ENCODE measurements around the gene DES.

Gene DES

DNA sequence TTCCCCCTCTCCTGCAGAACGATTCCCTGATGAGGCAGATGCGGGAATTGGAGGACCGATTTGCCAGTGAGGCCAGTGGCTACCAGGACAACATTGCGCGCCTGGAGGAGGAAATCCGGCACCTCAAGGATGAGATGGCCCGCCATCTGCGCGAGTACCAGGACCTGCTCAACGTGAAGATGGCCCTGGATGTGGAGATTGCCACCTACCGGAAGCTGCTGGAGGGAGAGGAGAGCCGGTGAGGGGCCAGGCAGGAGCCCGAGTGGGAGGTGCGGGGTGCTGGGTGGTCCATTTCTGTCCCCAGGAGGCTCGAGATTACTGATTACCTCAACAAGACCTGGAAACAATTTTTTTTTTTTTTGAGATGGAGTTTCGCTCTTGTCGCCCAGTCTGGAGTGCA lies 3.1 kb downstream of the DES start:
- DNase-seq (ENCODE audit: low read depth), result no peak

DNA sequence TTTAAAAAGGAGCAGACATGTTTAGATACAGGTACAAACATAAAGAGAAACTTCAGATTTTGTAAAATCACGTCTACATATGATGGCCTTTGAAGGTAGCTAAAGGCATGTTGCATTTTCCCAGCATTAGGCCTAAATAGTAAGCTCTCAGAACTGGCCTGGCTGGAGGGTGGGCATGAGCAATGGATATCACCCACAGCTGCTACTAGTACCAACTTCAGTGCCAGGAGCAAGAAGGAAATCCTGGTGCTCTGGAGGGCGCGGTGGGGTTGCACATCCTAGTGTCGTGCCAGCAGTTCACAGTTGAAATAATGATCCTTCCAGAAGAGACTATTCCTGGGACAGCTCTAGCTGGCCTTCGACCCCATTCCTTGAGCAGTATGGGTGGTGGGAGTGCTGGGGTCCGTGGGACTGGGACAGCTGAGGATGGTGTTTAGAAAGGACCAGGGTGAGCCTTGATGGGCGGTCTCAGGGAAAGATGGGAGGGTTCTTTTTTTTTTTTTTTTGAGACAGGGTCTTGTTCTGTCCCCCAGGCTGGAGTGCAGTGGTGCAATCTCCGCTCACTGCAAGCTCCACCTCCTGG lies 4.9 kb downstream of the DES start:
- DNase-seq (ENCODE audit: low read depth), result no peak

DNA sequence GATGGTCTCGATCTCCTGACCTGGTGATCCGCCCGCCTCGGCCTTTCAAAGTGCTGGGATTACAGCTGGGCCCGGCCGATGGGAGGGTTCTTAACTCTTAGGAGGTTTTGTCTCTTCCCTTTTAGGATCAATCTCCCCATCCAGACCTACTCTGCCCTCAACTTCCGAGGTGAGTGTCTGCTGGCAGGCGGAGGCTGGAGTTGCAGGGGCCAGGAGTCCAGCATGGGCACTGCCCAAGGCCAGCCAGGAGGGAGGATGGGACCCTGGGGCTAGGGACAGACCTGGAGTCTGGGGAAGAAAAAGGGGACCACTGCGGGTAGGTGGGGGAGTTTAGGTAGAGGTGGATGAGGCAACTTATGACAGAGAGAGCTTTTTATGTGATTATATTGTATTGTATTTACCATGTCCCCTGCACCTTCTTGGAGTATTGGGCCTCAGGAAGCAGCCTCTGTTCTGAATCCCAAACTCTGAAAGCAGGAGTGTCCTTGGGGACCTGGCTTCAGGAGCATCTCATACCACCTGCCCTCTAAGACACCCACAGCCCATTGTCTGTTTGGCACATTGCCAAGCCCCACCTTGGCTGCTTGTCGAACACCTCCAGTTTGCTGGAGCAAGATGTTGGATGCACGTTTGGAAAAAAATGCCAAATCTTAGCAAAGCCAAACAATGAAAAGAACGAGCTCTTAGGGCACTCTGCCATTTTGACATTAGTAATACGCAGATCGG lies 5.6 kb downstream of the DES start:
- DNase-seq (ENCODE audit: low read depth), result no peak

DNA sequence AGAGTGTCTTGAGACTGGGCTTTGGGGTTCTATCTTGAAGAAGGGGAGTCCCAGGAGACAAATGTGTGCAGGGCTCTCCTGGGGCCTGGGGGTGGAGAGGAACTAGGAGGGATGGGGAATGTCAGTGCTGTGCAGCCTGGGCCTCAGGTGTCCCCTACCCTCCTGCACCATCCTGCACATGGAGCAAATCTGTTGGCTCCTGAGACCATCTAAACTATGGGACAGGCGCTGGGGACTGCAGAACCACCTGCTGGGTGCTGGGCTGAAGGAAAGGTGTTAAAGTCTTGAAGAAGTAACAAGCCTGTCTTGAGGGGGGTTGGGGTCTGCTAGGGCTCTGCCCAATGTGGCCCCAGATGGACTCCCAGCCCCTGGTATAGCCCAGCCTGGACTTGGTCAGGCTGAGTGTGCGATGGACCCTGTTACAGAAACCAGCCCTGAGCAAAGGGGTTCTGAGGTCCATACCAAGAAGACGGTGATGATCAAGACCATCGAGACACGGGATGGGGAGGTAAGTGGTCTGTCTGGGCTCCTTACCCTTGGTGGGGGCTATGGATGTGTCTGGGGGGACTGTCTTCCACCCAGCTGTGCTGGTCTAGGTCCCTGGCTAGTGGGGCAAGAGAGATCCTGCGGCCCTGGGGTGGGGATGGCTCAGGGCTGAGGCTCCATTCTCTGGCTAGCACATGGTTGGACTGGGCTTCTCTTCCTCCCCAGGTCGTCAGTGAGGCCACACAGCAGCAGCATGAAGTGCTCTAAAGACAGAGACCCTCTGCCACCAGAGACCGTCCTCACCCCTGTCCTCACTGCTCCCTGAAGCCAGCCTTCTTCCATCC lies 7.3 kb downstream of the DES start:
- no peak for DNase-seq (ENCODE audit: low read depth)

DNA sequence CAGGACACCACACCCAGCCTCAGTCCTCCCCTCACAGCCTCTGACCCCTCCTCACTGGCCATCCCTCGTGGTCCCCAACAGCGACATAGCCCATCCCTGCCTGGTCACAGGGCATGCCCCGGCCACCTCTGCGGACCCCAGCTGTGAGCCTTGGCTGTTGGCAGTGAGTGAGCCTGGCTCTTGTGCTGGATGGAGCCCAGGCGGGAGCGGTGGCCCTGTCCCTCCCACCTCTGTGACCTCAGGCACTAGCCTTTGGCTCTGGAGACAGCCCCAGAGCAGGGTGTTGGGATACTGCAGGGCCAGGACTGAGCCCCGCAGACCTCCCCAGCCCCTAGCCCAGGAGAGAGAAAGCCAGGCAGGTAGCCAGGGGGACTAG lies 7.9 kb downstream of the DES start:
- DNase-seq (ENCODE audit: low read depth), result no peak

DNA sequence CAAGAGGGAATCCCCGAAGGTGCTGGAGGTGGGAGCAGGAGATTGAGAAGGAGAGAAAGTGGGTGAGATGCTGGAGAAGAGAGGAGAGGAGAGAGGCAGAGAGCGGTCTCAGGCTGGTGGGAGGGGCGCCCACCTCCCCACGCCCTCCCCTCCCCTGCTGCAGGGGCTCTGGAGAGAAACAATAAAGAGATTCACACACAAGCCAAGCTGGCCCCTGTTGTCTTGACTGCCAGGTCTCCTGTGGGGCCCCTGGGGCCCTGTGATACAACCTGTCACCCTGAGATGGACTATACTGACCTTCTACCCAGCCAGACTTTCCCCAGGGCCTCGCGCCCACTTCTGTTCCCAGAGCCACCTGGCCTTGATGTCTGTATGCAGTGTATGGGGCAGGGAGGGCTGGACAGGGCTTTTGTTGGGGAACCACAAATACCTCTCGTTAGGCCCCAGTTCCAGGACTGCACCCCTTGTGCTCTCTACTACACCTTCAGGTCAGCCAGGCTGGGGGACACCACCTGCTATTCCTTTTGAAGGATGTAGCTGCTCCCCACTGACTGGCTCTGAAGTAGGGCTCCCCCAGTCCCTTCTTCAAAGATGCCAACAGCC lies 8.5 kb downstream of the DES start:
- DNase-seq (ENCODE audit: low read depth), result no peak

DNA sequence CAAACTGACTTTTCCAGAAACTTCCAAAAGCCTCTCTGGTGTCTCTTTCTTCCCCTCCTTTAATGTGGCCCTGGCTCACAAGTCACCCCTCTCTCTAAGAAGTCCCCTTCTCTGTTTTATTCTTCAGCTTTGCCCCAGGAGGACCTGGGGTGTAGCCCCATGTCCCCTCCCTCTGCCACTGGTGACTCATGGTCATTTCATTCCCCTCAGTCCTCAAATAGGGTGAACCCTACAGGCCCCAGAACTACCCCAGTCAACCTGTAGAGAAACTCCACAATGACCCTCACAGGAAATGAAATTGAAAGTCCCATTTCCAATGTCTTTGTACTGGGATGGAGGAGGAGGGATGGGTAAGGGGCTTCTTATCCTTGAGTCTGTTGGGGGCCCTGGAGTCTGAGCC lies 10.3 kb downstream of the DES start:
- no peak for DNase-seq (ENCODE audit: low read depth)

DNA sequence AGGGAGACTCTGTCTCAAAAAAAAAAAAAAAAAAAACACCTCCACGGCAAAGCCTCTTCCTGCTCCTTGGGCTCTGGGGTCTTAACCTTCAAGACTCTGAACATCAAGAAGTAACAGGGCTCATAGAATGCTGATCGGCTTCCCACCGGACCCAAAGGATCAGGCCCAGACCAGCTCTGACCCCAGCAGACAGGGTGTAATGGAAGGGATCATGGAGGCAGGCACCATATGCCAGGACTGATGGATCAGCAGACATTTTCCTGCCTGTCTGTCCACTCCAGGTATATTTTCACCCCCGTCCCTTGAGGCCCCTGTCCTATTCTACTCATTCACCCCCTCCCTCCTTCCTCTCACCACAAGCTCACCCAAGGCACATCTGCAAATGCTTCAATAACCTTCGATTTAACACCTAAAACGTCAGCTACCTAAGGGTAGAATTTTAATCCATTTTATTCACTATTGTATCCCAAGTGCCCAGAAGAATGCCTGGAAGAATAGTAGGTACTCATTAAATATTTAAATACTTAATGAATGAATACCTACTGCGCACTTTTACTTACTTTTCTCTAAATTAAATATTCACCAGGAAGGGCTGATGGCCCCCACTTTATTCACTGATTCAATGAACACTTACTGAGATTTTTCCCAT lies 11.9 kb downstream of the DES start:
- DNase-seq (ENCODE audit: low read depth), result no peak

DNA sequence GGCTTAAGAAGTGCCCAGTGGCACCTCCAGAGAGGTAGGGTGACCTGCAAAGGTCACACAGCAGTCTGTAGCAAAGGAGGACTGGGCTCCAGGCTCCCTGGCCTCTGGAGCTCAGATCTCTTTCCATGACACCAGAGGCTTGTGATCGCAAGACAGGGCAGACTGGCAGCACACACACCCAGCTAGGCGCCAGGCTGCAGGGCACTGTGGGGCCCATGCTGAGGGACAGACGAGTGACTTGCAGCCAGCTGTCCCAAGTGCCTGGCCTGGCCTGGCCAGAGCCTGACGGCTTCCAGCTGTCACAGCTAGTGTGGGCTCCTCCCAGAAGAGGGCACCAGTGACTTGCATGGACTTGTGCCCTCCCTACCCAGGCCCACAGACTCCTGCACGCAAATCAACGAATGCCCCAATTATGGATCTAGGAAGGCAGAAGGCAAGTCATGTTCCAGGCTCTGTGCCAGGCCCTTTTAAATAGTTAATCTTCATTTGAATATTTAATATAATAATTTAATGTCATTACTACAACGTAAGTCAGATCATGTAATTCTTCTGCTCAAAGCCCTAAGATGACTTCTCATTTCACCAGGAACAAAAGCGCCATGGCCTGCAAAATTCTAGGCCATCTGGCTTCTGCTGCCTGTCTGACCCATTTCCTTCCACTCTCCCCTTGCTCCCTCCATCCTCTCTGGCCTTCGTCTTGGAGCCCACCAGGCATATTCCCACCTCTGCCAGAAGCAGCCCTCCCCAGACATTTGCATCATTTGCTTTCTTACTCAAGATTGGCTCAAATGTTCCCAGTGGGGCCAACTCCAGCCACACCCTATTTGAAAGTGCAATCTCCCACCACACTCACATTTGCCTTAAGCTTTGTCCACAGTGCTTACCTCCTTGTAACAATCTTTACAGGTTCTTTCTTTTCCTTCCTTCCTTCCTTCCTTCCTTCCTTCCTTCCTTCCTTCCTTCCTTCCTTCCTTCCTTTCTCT lies 12.7 kb downstream of the DES start:
- no peak for DNase-seq (ENCODE audit: low read depth)

DNA sequence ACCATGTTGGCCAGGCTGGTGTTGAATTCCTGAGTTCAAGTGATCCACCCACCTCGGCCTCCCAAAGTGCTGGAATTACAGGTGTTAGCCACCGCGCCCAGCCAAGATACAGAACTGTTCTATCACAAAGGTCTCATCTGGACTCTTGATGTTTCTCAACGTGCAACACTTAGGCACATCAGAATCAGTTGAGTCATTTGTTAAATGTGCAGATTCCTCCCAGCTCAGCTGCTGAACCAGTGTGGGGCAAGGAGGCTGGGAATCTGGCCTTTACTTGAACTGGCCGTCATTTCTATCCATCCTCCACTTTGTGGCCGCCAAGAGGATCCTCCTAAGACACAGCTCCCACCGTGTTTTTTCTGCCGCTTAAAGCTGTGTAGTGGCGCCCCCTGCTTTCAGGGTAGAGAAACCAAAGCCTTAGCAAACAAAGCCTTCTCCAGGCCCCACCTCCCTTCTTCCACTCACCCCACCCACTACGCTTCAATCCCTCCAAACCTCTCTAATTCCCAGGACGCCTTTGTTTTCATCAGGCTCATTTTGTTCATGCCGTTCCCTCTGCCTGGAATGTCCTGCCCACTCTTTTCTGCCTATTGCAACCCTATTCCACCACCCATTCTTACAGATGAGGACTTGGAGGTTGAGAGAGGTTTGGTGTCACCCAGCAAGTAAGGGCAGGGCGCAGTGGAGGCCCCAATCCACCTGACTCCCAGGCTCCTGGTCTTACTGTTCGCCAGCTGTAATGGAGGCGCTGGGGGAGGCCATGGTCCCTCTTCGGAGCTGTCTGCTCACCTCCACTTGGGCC lies 15.7 kb downstream of the DES start:
- no peak for DNase-seq (ENCODE audit: low read depth)

DNA sequence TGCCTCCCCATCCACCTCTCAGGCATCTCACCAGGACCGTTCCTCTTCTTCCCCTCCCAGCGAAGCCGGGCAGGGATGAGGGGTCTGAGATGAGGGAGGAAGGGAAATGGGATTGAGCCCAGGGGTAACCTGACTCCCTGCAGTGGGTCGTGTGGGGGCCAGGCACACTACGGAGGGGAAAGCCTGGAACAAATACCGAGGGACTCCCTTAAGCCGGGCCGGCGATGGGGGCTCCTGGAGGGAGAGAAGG lies 16.2 kb downstream of the DES start:
- DNase-seq (ENCODE audit: low read depth), result no peak

DNA sequence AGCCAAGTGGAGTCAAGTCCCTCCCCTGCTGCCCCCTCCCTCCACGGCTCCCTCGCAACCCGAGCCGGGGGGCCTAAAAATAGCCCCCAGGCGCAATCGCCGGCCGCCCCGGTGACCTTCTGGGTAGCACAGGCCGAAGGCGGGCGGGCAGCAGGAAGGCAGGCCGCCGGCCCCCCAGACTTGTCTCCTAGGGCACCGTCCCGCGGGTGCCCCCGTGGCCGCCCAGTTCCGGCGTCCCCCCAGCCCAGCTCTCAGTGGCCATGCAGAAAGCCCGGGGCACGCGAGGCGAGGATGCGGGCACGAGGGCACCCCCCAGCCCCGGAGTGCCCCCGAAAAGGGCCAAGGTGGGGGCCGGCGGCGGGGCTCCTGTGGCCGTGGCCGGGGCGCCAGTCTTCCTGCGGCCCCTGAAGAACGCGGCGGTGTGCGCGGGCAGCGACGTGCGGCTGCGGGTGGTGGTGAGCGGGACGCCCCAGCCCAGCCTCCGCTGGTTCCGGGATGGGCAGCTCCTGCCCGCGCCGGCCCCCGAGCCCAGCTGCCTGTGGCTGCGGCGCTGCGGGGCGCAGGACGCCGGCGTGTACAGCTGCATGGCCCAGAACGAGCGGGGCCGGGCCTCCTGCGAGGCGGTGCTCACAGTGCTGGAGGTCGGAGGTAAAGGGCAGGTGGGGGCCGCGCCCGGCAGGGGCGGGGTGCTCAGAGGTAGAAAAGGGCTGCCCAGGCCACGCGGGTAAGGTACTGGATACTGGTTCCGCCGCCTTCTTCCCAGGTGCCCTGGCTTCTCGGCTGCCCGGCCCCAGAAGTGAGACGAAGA lies 16.7 kb downstream of the DES start, which contains the start of gene SPEG:
Gene SPEG, plus strand, starts transcription at position 126 of the 808 bp plus-strand sequence. Its CDS starts 135 bp downstream, at position 261.
- DNase-seq (ENCODE audit: low read depth), result no peak

DNA sequence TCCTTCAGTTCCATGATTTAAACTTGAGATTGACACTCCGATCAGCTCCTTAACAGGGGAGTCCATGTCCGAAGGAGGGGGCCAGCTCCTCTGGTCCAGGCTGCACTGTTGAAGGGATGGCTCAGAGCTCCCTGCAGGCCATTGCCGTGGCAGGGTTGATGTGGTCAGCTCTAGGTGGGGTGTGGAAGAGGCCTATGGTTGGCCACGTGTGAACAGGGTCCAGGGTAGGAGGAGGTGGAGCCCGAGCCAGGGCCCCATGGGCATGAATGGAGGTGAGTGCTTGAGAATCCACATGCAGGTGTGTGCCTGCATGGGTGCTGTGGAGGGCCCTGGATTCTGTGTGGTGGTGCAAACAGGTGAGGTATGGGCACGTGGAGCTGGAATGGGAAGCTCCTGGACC lies 17.5 kb downstream of the DES start:
- no peak for DNase-seq (ENCODE audit: low read depth)

DNA sequence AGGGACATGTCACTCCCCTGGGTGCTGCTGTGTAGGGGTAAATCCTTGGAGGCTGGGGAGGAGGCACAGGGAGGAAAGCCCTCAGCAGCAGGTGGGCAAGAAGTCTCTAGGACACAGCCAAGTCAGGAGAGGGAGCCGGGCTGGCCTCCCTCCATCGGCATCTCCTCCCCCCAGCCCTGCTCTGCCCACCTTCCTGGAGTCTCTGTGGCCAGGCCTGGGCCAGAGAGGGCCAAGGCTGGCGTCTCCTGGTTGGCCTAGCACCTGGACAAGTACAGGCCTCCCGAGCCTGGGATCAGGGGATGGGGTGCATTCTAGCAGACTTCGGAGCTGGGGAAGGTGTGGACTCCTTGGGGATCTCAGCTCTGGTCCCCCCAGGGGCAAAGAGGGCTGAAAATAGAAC lies 18.3 kb downstream of the DES start:
- no peak for DNase-seq (ENCODE audit: low read depth)

DNA sequence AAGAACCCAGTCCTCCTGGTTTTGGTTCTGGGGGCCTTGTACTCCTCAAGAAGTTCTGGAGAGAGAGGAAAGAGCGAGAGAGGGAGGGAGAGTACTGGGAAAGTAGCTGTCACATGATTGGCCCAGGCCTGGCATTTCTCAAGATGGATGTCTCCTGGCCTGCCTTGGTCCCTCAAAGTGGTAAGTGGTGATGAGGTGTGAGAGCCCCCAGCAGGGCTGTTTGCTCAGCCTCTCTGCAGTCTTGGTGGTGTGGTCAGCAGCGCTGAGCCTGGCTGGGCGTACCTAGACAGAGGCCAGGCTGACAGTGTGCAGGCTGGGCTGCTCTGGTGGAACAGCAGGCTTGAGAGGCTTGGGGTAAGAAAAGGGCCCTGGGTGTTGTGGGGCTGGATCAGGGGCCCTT lies 19.0 kb downstream of the DES start:
- DNase-seq (ENCODE audit: low read depth), result no peak

DNA sequence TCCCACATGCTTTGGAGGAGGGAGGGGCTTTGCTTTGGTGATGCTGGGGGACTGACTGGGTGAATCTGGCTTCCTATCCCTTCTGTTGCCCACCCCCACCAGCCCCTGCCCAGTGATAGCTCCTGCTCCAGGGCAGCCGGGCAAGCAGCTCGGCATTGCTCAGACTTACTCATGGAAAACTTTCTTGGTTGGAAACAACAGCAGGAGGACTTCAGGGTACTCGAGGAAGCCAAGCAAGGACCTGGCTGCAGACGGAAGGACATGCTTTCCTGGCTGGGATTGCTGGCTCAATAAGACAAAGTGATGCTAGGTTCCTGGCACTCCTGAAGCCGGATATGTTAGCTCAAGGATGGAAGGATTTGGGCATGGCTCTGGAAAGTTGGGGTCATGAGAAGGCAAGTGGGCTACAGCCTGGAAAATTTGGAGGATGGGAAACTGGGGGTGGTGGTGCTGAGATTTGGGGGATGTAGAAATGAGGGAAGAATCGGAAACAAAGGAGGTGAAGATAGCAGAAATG lies 19.6 kb downstream of the DES start:
- no peak for DNase-seq (ENCODE audit: low read depth)

DNA sequence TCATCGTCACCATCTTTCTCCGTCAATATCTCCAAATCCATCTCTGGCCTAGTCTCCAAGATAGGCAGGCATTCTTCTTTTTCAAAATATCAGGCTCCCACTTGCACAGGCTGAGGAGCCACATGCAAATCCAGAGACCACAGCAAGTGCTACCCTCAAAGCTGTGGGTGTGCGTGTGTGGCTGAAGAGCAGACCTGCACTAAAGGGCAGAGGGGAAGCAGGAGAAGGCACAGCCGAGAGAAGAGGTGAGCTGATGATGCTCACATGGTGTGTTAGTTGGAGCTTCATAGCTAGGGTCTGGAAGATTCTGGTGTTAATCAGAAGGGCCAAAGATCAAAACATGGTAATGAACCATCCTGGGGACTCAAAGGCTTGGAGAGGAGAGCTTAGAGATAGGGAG lies 20.3 kb downstream of the DES start:
- DNase-seq (ENCODE audit: low read depth), result no peak

DNA sequence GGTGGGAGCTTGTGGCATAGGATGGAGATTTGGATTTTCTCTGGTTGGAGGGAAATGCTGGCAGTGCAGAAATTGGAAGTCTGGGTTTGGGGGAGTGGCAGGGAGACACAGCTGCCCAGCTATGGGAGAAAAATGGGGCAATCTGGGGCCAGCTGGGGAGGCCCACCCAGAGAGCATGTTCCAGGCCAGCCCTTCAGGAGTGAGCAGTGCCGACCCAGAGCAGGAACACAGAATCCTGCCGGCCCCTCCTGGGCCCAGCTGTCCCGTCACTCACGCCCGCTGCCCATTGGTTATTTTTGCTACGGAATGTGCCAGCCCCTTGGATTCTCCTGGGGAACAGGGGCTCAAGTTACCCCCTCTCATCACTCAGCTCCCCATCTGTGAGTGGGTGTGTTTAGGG lies 21.3 kb downstream of the DES start:
- no peak for DNase-seq (ENCODE audit: low read depth)

Data from activated T-helper 1 cell treated with Interleukin-2 at 50 U/mL for 16 hours (primary cell).